ENCODE data around the gene ZNF597. TPM values are rescaled to one million over a fixed set of nuclear protein-coding genes. Genes with fewer than 3 reads are reported as not detected.

The ZNF597 gene
- total RNA-seq, 1 experiment from 2014 or later: 2.2 TPM

DNA sequence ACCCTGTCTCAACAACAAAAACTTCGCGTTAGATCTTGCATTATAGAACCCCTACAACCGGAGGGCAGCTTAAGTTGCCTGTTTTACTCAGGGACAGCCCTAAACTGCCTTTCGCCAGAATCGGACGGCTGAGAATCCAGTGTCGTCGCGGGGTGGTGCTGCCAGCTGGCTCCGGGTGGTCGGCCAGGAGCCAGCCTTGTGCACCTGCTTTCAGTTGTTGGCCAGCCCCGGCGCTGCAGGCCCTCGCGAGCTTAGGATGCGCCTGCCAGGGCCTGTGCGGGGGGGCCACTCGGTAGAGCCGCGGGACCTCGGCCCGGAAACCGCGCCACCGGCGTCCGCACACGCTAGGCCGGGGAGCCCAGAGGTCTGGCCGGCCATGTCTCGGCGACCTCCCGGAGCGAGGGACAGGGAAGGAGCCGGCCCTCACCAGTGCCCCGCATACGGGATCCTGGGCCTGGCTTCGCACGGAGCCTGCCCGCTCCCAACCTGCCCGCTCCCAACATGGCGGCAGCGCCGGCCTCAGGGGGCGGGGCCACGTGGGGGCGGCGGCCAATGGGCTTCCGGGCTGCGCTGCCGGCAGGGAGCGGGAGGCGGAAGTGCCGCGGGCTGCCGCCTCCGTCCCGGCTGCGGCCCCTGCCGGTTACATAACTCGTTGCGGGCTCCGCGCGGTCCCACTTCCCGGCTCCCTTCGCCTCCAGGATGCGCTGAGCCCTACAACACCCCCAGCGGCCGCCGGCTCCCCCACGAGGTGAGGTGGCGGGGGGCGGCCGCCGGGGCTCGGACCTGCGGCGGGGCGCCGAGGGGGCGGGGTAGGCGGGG, 14.3 kb upstream of the ZNF597 start (continued):
- TF ChIP-seq, protein P1, sequence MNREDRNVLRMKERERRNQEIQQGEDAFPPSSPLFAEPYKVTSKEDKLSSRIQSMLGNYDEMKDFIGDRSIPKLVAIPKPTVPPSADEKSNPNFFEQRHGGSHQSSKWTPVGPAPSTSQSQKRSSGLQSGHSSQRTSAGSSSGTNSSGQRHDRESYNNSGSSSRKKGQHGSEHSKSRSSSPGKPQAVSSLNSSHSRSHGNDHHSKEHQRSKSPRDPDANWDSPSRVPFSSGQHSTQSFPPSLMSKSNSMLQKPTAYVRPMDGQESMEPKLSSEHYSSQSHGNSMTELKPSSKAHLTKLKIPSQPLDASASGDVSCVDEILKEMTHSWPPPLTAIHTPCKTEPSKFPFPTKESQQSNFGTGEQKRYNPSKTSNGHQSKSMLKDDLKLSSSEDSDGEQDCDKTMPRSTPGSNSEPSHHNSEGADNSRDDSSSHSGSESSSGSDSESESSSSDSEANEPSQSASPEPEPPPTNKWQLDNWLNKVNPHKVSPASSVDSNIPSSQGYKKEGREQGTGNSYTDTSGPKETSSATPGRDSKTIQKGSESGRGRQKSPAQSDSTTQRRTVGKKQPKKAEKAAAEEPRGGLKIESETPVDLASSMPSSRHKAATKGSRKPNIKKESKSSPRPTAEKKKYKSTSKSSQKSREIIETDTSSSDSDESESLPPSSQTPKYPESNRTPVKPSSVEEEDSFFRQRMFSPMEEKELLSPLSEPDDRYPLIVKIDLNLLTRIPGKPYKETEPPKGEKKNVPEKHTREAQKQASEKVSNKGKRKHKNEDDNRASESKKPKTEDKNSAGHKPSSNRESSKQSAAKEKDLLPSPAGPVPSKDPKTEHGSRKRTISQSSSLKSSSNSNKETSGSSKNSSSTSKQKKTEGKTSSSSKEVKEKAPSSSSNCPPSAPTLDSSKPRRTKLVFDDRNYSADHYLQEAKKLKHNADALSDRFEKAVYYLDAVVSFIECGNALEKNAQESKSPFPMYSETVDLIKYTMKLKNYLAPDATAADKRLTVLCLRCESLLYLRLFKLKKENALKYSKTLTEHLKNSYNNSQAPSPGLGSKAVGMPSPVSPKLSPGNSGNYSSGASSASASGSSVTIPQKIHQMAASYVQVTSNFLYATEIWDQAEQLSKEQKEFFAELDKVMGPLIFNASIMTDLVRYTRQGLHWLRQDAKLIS (CRISPR knock-in tag; IDR thresholded peaks at IDR 0.05; ENCODE audit: borderline replicate concordance): no peak
- TF ChIP-seq, protein P2, sequence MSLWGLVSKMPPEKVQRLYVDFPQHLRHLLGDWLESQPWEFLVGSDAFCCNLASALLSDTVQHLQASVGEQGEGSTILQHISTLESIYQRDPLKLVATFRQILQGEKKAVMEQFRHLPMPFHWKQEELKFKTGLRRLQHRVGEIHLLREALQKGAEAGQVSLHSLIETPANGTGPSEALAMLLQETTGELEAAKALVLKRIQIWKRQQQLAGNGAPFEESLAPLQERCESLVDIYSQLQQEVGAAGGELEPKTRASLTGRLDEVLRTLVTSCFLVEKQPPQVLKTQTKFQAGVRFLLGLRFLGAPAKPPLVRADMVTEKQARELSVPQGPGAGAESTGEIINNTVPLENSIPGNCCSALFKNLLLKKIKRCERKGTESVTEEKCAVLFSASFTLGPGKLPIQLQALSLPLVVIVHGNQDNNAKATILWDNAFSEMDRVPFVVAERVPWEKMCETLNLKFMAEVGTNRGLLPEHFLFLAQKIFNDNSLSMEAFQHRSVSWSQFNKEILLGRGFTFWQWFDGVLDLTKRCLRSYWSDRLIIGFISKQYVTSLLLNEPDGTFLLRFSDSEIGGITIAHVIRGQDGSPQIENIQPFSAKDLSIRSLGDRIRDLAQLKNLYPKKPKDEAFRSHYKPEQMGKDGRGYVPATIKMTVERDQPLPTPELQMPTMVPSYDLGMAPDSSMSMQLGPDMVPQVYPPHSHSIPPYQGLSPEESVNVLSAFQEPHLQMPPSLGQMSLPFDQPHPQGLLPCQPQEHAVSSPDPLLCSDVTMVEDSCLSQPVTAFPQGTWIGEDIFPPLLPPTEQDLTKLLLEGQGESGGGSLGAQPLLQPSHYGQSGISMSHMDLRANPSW (CRISPR knock-in tag; conservative IDR thresholded peaks at IDR 0.05; ENCODE audit: low read depth): no peak
- TF ChIP-seq ETV6 (CRISPR knock-in tag; IDR thresholded peaks at IDR 0.05) (peak; percentile 55; the same call in 1 of the 2 replicates), ELF4 (CRISPR knock-in tag; IDR thresholded peaks at IDR 0.05; ENCODE audit: low read depth) (no peak; the same call in 1 of the 2 replicates), FOXJ3 (CRISPR knock-in tag; IDR thresholded peaks at IDR 0.05; ENCODE audit: borderline replicate concordance) (no peak), ZNF219 (CRISPR knock-in tag; IDR thresholded peaks at IDR 0.05; ENCODE audit: borderline replicate concordance) (no peak), ESRRA (CRISPR knock-in tag; IDR thresholded peaks at IDR 0.05; ENCODE audit: borderline replicate concordance) (no peak; the same call in 1 of the 2 replicates), ZNF232 (CRISPR knock-in tag; IDR thresholded peaks at IDR 0.05) (peak; percentile 79; the same call in 1 of the 2 replicates), TEAD1 (CRISPR knock-in tag; IDR thresholded peaks at IDR 0.05) (no peak), NFE2L1 (CRISPR knock-in tag; IDR thresholded peaks at IDR 0.05) (no peak)
- TF ChIP-seq, protein P3, sequence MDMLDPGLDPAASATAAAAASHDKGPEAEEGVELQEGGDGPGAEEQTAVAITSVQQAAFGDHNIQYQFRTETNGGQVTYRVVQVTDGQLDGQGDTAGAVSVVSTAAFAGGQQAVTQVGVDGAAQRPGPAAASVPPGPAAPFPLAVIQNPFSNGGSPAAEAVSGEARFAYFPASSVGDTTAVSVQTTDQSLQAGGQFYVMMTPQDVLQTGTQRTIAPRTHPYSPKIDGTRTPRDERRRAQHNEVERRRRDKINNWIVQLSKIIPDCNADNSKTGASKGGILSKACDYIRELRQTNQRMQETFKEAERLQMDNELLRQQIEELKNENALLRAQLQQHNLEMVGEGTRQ (CRISPR knock-in tag; IDR thresholded peaks at IDR 0.05): peak; percentile 96
- TF ChIP-seq, protein P4, sequence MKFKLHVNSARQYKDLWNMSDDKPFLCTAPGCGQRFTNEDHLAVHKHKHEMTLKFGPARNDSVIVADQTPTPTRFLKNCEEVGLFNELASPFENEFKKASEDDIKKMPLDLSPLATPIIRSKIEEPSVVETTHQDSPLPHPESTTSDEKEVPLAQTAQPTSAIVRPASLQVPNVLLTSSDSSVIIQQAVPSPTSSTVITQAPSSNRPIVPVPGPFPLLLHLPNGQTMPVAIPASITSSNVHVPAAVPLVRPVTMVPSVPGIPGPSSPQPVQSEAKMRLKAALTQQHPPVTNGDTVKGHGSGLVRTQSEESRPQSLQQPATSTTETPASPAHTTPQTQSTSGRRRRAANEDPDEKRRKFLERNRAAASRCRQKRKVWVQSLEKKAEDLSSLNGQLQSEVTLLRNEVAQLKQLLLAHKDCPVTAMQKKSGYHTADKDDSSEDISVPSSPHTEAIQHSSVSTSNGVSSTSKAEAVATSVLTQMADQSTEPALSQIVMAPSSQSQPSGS (CRISPR knock-in tag; IDR thresholded peaks at IDR 0.05; ENCODE audit: borderline replicate concordance, low read depth): peak; percentile 62; the same call in 1 of the 2 replicates
- TF ChIP-seq, protein P5, sequence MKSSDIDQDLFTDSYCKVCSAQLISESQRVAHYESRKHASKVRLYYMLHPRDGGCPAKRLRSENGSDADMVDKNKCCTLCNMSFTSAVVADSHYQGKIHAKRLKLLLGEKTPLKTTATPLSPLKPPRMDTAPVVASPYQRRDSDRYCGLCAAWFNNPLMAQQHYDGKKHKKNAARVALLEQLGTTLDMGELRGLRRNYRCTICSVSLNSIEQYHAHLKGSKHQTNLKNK (CRISPR knock-in tag; IDR thresholded peaks at IDR 0.05): no peak
- TF ChIP-seq, protein P6, sequence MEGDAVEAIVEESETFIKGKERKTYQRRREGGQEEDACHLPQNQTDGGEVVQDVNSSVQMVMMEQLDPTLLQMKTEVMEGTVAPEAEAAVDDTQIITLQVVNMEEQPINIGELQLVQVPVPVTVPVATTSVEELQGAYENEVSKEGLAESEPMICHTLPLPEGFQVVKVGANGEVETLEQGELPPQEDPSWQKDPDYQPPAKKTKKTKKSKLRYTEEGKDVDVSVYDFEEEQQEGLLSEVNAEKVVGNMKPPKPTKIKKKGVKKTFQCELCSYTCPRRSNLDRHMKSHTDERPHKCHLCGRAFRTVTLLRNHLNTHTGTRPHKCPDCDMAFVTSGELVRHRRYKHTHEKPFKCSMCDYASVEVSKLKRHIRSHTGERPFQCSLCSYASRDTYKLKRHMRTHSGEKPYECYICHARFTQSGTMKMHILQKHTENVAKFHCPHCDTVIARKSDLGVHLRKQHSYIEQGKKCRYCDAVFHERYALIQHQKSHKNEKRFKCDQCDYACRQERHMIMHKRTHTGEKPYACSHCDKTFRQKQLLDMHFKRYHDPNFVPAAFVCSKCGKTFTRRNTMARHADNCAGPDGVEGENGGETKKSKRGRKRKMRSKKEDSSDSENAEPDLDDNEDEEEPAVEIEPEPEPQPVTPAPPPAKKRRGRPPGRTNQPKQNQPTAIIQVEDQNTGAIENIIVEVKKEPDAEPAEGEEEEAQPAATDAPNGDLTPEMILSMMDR (IDR thresholded peaks at IDR 0.05): no peak
- TF ChIP-seq, protein P7, sequence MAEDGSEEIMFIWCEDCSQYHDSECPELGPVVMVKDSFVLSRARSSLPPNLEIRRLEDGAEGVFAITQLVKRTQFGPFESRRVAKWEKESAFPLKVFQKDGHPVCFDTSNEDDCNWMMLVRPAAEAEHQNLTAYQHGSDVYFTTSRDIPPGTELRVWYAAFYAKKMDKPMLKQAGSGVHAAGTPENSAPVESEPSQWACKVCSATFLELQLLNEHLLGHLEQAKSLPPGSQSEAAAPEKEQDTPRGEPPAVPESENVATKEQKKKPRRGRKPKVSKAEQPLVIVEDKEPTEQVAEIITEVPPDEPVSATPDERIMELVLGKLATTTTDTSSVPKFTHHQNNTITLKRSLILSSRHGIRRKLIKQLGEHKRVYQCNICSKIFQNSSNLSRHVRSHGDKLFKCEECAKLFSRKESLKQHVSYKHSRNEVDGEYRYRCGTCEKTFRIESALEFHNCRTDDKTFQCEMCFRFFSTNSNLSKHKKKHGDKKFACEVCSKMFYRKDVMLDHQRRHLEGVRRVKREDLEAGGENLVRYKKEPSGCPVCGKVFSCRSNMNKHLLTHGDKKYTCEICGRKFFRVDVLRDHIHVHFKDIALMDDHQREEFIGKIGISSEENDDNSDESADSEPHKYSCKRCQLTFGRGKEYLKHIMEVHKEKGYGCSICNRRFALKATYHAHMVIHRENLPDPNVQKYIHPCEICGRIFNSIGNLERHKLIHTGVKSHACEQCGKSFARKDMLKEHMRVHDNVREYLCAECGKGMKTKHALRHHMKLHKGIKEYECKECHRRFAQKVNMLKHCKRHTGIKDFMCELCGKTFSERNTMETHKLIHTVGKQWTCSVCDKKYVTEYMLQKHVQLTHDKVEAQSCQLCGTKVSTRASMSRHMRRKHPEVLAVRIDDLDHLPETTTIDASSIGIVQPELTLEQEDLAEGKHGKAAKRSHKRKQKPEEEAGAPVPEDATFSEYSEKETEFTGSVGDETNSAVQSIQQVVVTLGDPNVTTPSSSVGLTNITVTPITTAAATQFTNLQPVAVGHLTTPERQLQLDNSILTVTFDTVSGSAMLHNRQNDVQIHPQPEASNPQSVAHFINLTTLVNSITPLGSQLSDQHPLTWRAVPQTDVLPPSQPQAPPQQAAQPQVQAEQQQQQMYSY (CRISPR knock-in tag; IDR thresholded peaks at IDR 0.05): no peak; the same call in 1 of the 2 replicates
- TF ChIP-seq, protein P8, sequence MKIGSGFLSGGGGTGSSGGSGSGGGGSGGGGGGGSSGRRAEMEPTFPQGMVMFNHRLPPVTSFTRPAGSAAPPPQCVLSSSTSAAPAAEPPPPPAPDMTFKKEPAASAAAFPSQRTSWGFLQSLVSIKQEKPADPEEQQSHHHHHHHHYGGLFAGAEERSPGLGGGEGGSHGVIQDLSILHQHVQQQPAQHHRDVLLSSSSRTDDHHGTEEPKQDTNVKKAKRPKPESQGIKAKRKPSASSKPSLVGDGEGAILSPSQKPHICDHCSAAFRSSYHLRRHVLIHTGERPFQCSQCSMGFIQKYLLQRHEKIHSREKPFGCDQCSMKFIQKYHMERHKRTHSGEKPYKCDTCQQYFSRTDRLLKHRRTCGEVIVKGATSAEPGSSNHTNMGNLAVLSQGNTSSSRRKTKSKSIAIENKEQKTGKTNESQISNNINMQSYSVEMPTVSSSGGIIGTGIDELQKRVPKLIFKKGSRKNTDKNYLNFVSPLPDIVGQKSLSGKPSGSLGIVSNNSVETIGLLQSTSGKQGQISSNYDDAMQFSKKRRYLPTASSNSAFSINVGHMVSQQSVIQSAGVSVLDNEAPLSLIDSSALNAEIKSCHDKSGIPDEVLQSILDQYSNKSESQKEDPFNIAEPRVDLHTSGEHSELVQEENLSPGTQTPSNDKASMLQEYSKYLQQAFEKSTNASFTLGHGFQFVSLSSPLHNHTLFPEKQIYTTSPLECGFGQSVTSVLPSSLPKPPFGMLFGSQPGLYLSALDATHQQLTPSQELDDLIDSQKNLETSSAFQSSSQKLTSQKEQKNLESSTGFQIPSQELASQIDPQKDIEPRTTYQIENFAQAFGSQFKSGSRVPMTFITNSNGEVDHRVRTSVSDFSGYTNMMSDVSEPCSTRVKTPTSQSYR (CRISPR knock-in tag; IDR thresholded peaks at IDR 0.05): peak; percentile 82; the same call in 1 of the 2 replicates

All from WTC11 (cell line).